KG1 (cell line): ENCODE results near the gene ZNF609.

Experiments used
- DNase-seq: peaks from one replicate; lab custom pipeline; 2025; lab: John Stamatoyannopoulos, UW

The ZNF609 gene

DNA sequence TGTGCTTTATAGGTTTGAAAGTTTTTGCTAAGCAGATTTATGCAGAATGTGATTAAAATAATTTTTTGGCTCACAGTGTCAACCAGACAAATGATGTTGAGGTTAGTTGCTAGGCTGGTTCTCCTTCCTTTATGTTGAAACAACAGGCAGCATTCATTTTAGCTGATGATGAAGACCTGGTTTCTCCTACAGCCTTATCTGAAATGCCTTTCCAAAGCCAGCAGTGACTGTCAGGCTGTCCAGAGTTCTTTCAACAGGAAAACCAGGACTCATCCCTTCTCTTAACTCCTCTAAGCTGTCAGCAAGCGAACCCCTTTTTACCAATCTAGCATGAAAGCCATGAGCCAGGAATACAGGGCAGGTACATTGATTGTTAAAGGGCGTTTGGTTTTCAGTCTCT lies 84.1 kb downstream of the ZNF609 start:
- no peak for DNase-seq

DNA sequence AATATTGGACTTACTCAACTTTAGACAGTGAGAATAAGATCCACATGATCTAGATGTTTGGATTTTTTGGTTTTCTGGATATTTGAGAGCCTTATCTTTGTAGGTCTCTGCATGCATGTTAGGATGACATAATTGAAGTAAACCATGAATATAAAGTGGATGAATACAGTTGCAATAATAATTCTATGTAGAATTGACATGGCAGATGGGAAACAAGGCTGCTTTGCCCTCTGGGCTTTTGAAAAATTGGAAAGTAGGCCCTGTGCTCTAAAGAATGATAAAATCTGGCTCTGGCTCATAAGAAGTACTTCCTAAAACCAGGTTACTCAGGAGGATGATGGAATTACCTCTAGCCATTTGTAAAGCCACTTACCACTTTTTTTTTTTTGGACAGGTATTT lies 86.9 kb downstream of the ZNF609 start:
- no peak for DNase-seq

DNA sequence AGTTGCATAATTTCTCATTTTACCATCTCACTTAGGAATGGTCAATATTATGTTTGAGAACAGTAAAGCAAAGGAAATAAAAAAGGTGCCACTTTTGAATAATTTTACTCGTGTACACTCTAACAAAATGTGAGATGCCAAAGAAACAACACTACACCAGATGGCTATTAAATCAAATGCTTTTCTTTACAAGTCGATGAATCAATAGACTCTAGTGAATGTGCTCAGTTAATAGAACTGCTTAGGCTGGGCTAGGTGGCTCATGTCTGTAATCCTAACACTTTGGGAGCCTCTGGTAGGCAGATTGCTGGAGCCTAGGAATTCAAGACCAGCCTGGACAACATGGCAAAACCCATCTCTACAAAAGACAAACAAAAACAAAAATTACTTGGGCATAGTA lies 87.9 kb downstream of the ZNF609 start:
- no peak for DNase-seq

DNA sequence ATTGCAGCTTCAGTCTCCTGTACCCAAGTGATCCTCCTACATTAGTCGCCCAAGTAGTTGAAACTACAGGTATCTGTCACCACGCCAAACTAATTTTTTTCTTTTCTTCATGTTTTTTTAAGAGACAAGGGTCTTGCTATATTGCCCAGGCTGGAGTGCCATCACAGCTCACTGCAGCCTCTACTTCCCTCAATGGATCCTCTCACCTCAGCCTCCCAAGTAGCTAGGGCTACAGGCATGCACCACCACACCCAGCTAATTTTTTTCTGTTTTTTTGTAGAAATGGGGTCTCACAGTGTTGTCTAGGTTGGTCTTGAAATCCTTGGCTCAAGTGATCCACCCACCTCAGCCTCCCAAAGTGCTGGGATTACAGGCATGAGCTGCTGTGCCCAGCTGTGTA lies 89.5 kb downstream of the ZNF609 start:
- DNase-seq, result no peak

DNA sequence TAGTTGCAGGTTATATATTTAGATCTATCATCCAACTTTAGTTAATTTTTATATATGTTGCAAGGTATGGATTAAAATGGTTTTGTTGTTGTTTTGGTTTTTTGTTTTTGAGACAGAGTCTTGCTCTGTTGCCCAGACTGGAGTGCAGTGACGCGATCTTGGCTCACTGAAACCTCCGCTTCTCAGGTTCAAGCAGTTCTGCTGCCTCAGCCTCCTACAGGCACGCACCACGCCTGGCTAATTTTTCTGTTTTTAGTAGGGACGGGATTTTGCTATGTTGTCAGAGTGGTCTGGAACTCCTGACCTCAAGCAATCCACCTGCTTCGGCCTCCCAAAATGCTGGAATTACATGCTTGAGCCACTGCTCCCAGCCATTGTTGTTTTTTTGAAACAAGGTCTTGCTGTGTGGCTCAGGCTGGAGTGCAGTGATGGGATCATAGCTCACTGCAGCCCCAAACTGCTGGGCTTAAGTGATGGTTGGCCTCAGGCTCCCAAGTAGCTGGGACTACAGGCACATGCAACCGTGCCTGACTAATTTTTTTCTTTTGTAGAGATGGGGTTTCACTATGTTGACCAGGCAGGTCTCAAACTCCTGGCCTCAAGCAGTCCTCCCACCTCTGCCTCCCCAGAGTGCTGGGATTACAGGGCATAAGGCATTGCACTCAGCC lies 92.0 kb downstream of the ZNF609 start:
- no peak for DNase-seq

DNA sequence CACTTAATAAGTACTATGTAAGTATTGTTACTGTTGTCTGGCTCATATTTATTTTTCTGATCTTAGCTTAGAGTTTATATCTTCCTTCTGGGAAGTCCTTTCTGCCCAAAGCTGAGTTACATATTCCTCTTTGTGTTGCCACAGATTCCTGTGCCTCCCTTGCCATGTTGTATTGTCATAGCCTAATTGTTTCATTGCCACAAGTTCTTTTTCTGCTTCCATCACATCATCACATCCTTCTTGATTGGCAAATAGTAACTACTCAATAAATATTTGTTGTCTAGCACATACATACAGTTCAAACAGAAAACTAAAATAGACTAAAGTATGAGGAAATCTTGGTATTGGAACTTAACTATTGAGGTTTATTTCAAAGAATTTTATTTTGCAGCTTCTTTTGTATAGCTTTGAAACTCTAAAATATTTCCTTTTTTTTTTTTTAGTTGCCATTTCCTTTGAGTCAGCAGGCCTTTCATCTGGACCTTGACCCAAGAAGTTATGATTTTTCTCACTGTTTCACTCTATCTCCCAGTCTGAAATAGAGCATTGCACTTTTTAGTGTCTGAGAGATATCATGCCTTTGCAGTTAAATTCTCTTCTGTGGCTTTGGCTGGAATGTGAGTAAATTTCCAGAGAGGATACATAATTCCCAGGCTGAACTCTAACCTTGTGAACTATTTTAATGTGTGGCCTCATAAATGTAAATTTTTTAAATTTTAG lies 98.2 kb downstream of the ZNF609 start:
- no peak for DNase-seq

DNA sequence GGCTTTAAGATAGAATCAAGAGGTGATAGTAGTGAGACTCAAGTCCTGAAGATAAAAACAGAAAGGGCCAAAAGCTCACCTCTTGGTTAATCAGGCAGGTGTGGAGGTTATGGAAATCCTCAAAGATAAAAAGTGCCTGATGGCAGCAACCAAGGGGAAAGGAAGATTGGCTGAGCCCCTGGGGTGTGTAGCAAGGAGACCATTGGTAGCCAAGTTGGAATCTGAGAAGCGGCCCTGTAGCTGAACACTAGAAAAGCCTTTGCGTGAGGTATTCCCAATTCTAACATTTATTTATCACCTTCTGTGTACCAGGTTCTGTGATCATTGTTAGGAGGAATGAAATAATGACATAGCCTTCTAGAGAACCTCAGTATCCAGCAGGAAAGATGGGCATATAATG lies 98.9 kb downstream of the ZNF609 start:
- DNase-seq, result no peak

DNA sequence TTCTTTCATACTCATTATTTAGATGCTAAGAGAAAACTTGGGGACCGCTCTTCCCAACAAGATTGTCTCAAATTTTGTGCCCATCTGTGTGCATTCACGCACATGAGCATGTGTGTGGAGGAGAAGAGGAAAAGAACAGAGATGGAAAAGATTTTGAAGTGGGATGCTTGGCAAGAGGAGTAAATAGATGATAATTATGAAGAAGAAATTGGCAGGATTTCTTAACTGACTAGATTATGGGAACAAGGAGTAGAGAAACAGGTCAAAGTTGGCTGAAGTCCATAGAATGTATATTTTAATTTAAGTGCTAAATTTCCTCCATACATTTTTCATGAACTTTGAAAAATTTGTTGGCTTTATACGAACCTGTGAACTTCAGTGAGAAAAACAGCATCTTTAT lies 100.1 kb downstream of the ZNF609 start:
- DNase-seq, result no peak

DNA sequence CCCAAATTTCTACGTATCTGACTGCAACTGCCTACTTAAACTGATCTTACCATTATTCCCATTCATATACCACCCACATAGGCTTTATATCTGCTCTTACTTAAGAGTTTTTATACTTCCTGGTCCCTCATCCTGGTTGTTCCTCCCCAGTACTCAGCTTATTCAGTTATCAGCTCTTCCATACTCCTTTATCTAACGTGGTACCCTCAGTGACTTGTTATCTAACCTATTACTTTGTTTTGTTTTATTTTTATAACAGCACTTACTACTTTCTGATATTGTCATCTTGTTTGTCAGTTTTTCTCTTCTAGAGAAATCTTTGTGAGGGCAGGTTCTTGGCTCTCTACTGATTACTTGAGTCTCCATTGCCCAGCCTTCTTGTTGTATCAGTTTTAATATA lies 100.6 kb downstream of the ZNF609 start:
- DNase-seq, result no peak

DNA sequence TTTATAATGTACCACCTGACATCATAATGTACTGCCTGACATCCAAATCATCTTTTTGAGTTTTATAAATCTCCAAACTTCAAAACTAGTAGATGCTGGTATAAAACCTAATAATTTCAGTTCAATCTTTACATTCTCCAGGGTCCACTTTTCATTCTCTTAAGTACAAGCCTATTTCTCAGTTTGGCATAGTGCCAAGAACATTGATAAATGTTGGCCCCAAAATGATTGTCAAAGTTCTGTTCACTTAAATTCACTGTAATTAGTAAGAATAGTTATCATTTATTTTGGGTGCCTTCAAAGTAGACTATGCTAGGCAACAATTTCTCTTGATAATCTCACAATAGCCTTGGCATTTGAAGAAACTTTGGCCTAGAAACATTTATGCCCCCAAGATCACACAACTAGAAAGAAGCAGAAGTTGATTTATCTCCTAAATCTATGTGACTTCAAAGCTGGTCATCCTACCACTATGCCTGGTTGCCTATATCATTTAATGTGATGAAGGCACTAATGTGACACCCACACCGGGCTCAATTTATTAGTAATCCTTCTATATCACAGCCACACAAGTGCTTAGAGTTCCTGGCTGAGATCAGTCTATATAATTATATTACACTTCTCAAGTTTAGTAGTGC lies 101.7 kb downstream of the ZNF609 start:
- DNase-seq, result no peak

DNA sequence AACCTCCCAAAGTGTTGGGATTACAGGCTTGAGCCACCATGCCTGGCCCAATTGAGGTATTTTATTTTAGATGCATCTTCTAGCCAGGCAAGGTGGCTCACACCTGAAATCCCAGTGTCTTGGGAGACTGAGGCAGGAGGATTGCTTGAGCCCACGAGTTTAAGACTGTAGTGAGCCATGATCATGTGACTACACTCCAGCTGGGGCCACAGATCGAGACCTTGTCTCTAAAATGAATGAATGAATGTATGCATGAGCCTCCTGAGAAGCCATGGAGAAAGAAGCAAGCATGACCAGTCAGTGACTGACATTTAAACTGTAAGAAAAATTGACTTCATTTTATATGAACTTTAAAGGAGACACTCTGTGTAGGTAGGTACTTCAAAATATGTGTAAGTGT lies 105.7 kb downstream of the ZNF609 start:
- no peak for DNase-seq

DNA sequence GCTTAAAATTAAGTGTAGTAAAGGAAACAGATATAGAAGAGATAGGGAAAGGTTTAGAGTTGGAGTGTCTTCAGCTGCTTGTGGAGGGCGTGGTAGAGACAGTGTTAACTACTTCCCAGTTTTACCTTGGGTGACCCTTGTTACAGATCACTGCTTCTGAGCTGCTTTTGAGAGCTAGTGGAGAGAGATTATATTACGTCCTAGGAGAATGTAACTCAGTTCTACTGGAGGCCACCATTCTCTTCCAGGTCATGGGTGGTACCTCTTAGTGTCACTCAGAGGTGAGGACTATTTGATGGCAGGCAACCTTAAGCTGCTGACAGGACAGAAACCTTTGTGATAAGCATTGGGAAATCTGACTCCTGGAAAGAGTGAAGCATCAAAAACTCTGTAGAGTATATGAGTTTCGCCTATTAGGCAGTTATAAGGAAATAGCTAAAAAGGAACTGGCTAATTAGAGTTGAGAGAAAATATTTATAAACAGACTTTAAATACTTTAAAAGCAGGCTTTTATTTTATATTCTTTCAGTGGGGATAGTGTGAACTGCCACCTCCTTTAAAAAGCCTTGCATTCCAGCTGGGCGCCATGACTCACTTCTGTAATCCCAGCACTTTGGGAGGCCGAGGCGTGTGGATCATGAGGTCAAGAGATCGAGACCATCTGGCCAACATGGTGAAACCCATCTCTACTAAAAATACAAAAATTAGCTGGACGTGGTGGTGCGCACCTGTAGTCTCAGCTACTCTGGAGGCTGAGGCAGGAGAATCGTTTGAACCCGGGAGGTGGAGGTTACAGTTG lies 106.5 kb downstream of the ZNF609 start:
- DNase-seq, result no peak

DNA sequence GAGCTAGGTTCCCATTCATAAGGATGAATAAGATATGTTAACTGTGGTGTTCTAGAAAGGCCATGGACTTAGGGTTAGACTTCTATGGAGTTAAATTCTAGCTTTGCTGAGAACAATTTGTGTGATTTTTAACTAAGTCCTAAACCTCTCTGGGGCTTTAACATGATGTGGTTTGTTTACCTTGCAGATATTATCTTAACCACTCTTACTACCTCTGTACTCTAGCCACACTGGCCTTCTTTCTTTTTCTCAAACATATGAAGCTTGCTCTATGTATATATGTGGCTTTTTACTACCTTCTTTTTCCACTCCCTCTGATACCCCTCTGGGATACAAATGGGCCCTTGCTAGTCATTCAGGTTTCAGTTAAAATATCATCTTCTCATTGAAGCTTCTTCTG lies 108.4 kb downstream of the ZNF609 start:
- no peak for DNase-seq

DNA sequence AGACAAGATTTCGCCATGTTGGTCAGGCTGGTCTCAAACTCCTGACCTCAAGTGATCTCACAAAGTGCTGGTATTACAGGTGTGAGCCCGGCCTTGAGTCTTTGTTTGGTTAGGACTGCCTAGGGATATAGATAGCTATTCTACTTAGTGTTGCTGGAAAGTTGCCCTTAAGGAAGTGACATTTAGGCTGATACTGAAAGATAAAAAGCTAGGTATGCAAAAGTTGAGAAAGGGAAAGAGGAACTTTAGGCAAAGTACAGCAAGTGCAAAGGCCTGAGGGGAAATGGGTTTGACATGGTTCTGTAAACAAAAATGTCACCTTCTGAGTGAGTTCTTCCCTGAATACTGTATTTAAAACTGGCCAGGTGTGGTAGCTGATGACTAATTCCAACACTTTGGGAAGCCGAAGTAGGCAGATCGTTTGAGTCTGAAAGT lies 111.5 kb downstream of the ZNF609 start:
- peak; percentile 42 for DNase-seq

DNA sequence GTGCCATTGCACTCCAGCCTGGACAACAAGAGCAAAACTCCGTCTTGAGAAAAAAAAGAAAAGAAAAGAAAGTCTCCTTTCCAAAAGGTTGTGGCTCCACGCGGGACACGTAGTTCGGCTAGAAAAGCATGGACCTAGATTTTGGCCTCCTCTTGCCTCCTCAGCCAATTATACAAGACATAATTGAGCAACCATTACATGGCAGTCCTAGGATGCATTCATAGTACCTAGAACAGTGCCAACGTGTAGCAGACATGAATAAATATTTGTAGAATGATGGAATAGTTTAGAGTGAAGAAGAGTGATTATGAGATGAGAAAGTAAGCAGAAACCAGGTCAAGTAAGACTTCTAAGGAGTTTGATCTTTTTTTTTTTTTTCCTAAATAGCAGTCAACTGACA lies 112.5 kb downstream of the ZNF609 start:
- no peak for DNase-seq

DNA sequence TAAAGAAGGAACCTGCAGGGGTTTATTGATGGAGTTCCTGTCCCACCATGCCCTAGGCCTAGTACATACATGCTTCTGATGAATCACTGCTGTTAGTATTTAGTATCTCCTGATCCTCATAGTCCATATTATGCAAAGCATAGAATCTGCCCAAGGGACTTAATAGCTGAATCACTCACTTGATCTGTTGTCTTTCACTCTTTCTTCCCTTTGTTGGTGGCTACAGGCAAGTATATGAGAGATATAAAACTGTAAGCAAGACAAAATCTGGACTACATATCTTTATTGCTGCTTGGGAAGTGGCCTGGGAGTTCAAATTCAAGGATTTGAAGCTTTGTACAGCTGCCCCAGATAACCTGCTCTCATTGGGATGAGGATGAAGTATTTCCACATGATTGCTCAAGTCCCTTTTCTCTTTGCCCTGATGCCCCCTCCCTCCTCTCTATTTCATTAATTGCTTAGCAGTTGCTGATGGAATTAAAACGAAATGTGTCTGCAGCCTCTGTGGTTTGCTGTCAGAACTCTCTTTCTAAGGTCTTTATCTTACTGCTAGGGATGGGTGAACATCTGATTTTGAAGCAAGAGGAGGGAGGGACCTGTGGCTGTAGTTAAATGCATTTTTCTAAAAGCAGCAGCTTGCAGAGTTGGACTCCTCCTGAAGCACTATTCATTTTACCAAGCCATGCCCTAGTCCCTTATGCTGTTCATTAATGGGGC lies 114.1 kb downstream of the ZNF609 start:
- DNase-seq, result no peak

DNA sequence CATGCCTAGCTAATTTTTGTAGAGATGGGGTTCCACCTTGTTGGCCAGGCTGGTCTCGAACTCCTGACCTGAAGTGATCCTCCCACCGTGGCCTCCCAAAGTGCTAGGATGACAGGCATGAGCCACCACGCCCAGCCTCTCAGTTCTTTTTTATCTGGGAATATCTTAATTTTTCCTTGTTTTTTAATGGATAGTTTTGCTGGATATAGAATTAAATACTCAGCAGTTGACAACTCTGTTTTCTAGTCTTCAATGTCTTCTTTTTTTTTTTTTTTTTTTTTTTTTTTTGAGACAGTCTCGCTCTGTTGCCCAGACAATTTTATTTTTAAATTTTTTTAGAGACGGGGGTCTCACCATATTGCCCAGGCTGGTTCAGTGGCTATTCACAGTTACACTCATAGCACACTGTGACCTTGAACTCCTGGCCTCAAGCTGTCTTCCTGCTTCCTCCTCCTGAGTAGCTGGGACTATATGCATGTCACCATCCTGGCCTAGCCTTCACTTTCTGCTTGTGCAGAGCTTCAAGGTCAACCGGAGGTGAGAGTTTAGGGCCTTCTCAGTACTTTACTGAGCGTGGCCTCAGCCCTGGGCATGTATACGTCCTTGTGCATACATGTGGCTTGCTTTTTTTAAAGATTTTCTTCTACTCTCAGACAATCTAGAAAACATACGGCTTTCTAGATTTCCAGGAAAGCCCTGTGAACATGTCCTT lies 120.5 kb downstream of the ZNF609 start:
- DNase-seq, result no peak

DNA sequence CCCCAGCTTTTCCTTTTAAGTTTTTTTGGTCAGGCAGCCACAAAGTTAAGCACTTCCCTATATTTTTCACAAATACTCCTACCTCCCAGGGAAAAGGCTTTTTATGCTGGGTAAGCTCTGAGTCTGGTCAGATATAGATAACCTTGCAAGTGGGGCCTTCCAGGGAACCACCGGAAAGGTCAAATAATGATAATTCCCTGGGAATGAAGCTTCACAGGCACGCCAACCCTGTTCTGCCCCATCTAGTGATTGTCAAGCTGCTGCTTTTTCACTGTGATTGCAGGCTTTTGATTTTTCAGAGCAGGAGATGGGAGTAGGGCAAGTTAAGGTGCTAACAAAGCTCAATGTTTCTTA lies 121.0 kb downstream of the ZNF609 start:
- no peak for DNase-seq

DNA sequence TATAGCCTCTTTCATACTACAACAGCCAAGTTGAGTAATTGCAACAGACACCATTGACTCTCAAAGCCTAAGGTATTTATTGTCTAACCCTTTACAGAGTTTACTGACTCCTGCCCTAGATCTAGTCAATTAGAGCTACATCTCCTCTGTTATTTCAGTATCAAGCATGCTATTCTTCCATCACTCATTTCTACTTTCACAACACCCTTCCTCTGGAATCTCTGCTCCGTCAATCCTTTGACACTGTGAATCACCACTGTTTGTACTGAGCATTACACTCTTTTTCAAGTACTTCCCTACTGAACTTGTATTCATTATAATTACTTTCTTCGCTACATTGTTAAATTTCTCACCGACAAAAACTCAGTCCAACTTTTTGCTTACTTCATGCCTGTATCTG lies 121.8 kb downstream of the ZNF609 start:
- no peak for DNase-seq

DNA sequence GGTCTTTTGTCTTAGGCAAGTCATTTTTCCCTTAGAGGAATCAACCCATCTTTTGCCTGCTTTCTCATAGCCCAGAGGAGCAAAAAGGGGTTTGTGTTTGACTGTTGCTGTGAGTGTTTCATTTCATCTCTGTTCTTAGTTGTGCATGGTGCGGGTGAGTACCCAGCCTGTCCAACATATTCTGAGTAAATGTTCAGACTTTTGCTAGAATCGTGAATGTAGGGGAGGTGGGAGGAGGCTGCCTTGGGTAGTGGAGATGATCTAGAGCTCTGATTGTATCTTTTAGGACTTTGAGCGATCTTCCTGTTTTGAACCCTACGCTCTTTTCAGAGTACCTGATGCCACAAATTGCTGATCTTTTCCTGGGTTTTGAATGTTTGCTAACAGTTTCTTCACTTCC lies 123.1 kb downstream of the ZNF609 start:
- no peak for DNase-seq

DNA sequence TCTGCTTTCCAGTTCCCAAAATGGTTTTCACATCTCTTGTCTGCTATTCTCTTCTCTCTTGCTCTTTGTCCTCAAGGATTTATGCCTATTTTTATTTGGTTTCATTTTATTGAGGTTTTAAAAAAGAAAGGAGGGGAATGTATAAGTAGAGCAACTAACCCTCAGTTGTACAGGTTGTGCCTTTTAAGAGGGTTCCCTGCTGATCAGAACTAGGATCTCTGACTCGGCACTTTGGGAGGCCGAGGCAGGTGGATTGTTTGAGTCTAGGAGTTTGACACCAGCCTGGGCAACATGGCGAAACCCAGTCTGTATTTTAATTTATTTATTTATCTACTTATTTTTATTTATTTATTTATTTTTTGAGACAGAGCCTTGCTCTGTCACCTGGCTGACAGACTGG lies 123.6 kb downstream of the ZNF609 start:
- no peak for DNase-seq
